Naive thymus-derived CD4-positive, alpha-beta T cell (primary cell): ENCODE data around the gene LSG1. TPM values are rescaled to one million over a fixed set of nuclear protein-coding genes. Genes with fewer than 3 reads are reported as not detected.

Experiments used
- ATAC-seq: fragments of 150-1000 bp; cut with Tn5 transposase; 2 replicates; pipeline ENCODE4 v1.10.0; 2021; ENCODE audit warnings: mild to moderate bottlenecking, moderate library complexity
- CTCF ChIA-PET: fragments of 350-600 bp; sonication (Branson Sonifier 250); formaldehyde crosslinking; loops from one replicate; lab custom pipeline; 2021; ENCODE audit warnings: antibody characterized with exemption; lab: Charles Lee
- POLR2A ChIA-PET: fragments of 350-600 bp; sonication (Branson Sonifier 250); formaldehyde crosslinking; loops from one replicate; lab custom pipeline; 2021; ENCODE audit warnings: antibody characterized with exemption, inconsistent platforms; lab: Charles Lee
- DNase-seq, 9 donors: peaks; one replicate each; pipeline versions ENCODE4 v3.0.0 to v3.0.0-alpha.2; 2020 to 2022; ENCODE audit warnings: mixed read lengths in 1 of 9
- H3K27ac ChIP-seq: one replicate; pipeline ENCODE4 v1.7.0; 2013; ENCODE audit warnings: mild to moderate bottlenecking, low read depth, low read length, moderate library complexity
- H3K27me3 ChIP-seq, 2 donors: one replicate each; pipeline ENCODE4 v1.7.0; 2013; ENCODE audit warnings: low read length in 2 of 2, mild to moderate bottlenecking in 2 of 2, moderate library complexity in 2 of 2; ENCODE audit not compliant: control insufficient read depth in 2 of 2, insufficient read depth in 2 of 2
- H3K36me3 ChIP-seq, 3 experiments: 1 replicate in 2 of 3; 2 replicates in 1 of 3; pipeline ENCODE4 v1.7.0; 2013; ENCODE audit warnings: low read length in 3 of 3, mild to moderate bottlenecking in 3 of 3, moderate library complexity in 1 of 3; ENCODE audit not compliant: insufficient read depth in 3 of 3, control insufficient read depth in 2 of 3
- H3K4me1 ChIP-seq, 2 donors: one replicate each; pipeline ENCODE4 v1.7.0; 2013; ENCODE audit warnings: low read length in 2 of 2, mild to moderate bottlenecking in 2 of 2, moderate library complexity in 1 of 2; ENCODE audit not compliant: control insufficient read depth in 2 of 2, insufficient read depth in 2 of 2
- H3K4me3 ChIP-seq: 2 replicates; pipeline ENCODE4 v1.7.0; 2013; ENCODE audit warnings: mild to moderate bottlenecking, low read length
- H3K9me3 ChIP-seq, 3 experiments: 1 replicate in 2 of 3; 2 replicates in 1 of 3; pipeline ENCODE4 v1.7.0; 2013; ENCODE audit warnings: low read length in 3 of 3; ENCODE audit not compliant: control insufficient read depth in 2 of 3
- H3K27ac Mint-ChIP-seq, 9 donors: one replicate each; pipeline ENCODE4 v1.8.0; 2020 to 2022; ENCODE audit warnings: mixed read lengths in 9 of 9, mild to moderate bottlenecking in 8 of 9, moderate library complexity in 5 of 9, inconsistent platforms in 2 of 9
- H3K27me3 Mint-ChIP-seq, 5 donors: one replicate each; pipeline ENCODE4 v1.8.0; 2021 to 2022; ENCODE audit warnings: mixed read lengths in 5 of 5, mild to moderate bottlenecking in 1 of 5
- H3K36me3 Mint-ChIP-seq, 5 donors: one replicate each; pipeline ENCODE4 v1.8.0; 2020 to 2022; ENCODE audit warnings: mixed read lengths in 5 of 5, mild to moderate bottlenecking in 3 of 5, inconsistent platforms in 1 of 5
- H3K4me1 Mint-ChIP-seq, 7 donors: one replicate each; pipeline ENCODE4 v1.8.0; 2020 to 2022; ENCODE audit warnings: mixed read lengths in 7 of 7, mild to moderate bottlenecking in 3 of 7, inconsistent platforms in 1 of 7
- H3K4me3 Mint-ChIP-seq, 10 donors: one replicate each; pipeline ENCODE4 v1.8.0; 2020 to 2022; ENCODE audit warnings: mild to moderate bottlenecking in 10 of 10, mixed read lengths in 10 of 10, moderate library complexity in 6 of 10, inconsistent platforms in 2 of 10
- H3K9me3 Mint-ChIP-seq, 11 donors: one replicate each; pipeline ENCODE4 v1.8.0; 2020 to 2022; ENCODE audit warnings: mixed read lengths in 11 of 11, mild to moderate bottlenecking in 4 of 11, inconsistent platforms in 1 of 11, moderate library complexity in 1 of 11
- intact Hi-C, 2 donors: fragments of 100-400 bp; cut with micrococcal nuclease; formaldehyde crosslinking; loops; one replicate each; pipeline ENCODE4 v1.15.1; 2023
- polyA plus RNA-seq, 2 donors: library from polyadenylated mRNA; unstranded; fragments of 300-500 nt; fragmentation: Illumina TruSeq; gene quantifications; one replicate each; pipeline ENCODE4 v1.2.3, GENCODE V29; 2021
- total RNA-seq, 6 experiments: library from RNA in 5 of 6; stranded (reverse) in 5 of 6; gene quantifications; 1 replicate in 5 of 6; 2 replicates in 1 of 6; pipeline ENCODE4 v1.2.3 and lab custom pipeline; 2021 to 2026

Gene LSG1
- total and polyA plus RNA-seq, 7 experiments from 2014 or later = 18.4 to 59.2 (median 44.5) TPM

- peaks cover 0 to 9% (median 0%) of the 10 kb centered on the region in 3 experiments for H3K9me3 ChIP-seq
- H3K27me3 ChIP-seq = no peaks in the 10 kb centered on the region
- no peak for ATAC-seq
- no peak overlapping the region for H3K27ac Mint-ChIP-seq
- no peak overlapping the region for H3K4me3 ChIP-seq
- peaks cover 0 to 9% (median 3%) of the 10 kb centered on the region in 5 donors for H3K27me3 Mint-ChIP-seq
- peaks cover 0 to 22% (median 4%) of the 10 kb centered on the region in 11 donors for H3K9me3 Mint-ChIP-seq
- CTCF ChIA-PET = no interaction called here
- intact Hi-C loops = no loop called here
- no peaks in the 10 kb centered on the region for H3K4me1 ChIP-seq
- no peaks in the 10 kb centered on the region for H3K36me3 ChIP-seq
- no peak overlapping the region for H3K4me3 Mint-ChIP-seq
- no peaks in the 10 kb centered on the region for H3K4me1 Mint-ChIP-seq
- H3K36me3 Mint-ChIP-seq = peaks cover 0 to 6% (median 0%) of the 10 kb centered on the region in 5 donors
- DNase-seq = no peak
- POLR2A ChIA-PET = no interaction called here
- H3K27ac ChIP-seq = no peak overlapping the region
Measured at GRCh38 chr3:194702545-194702944, 30.6 kb upstream of the LSG1 start.

DNA sequence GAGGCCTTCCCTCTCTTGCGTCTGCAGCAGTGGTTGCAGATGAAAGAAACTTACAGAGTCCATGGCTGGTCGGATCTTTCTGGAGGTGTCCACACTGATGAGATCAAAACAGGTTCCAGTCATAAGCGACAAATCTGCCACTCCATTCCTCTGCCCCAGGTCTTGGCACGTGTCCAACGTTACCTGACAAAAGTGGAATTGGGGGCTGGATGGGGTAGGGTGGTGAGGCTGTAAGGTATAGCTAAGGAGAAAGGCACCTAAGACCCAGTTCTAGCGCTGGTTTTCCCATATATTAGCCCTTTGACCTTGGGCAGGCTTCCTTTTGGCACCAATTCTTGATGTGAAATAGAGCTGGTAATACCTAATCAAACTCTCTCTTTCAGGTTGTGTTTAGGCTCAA lies 24.7 kb upstream of the LSG1 start:
- H3K4me3 ChIP-seq = no peak overlapping the region
- peaks cover 0 to 6% (median 0%) of the 10 kb centered on the region in 5 donors for H3K36me3 Mint-ChIP-seq
- no peaks in the 10 kb centered on the region for H3K36me3 ChIP-seq
- H3K4me3 Mint-ChIP-seq = no peak overlapping the region
- POLR2A ChIA-PET = no interaction called here
- intact Hi-C loops = no loop called here
- no peak overlapping the region for H3K27ac Mint-ChIP-seq
- CTCF ChIA-PET = interaction anchor here (1.3 kb wide), 1 partner anchor 11 kb away, joined by 3 read pairs; no protein-coding TSS in a partner anchor
- H3K4me1 Mint-ChIP-seq = peaks cover 0 to 2% (median 0%) of the 10 kb centered on the region in 7 donors
- ATAC-seq (no peak), DNase-seq (no peak)
- H3K27ac ChIP-seq = no peak overlapping the region
- H3K27me3 Mint-ChIP-seq = peaks cover 0 to 18% (median 4%) of the 10 kb centered on the region in 5 donors
- H3K4me1 ChIP-seq = no peaks in the 10 kb centered on the region
- peaks cover 0 to 9% (median 0%) of the 10 kb centered on the region in 3 experiments for H3K9me3 ChIP-seq
- H3K9me3 Mint-ChIP-seq = peaks cover 0 to 22% (median 3%) of the 10 kb centered on the region in 11 donors
- H3K27me3 ChIP-seq = no peaks in the 10 kb centered on the region

DNA sequence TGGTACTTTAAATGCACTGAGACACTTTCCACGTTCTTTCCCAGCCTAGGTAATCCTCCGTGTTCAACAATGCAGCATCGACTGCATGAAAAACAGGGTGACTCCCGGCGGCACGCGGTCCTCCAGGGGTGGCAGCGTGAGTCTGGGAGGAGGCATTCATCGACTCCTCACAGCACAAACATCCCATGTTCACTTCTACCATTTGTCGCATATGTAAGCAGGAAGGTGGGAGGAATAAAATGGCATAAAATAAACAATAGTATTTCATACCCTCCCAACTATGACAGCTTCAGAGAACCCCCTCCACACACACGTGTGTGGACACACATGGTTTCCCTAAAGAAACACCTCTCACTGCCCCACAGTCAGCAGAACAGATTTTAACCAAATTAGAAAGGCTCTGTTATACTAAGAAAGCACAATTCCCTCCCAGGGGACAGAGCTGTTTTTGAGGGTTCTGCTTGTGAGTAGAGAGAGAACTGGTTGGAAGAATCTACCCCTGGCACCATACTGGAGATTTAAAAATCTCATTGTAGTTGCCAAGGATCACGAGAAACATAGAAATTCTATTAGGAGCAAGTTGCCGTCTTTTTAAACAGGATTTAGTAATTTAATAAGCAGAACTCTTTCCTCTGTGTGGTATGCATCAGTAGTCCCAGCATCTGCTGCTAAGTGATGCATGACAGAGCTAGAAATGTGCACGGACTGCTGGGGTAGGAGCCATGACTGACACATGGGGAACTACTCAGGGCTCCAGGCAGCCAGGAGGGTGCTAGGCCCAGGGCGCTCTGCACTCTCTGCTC lies 19.7 kb upstream of the LSG1 start:
- ChIA-PET CTCF (interaction anchor here (0.6 to 1.7 kb wide), 4 partner anchors 15 to 828 kb away, joined by 3 to 5 read pairs (median 3); partner anchors contain the start of gene LSG1), POLR2A (no interaction called here)
- Histone ChIP-seq H3K4me1 (peaks cover 8 to 12% of the 10 kb centered on the region in 2 donors), H3K27me3 (no peaks in the 10 kb centered on the region), H3K4me3 (no peak overlapping the region), H3K27ac (no peak overlapping the region), H3K9me3 (no peaks in the 10 kb centered on the region), H3K36me3 (no peaks in the 10 kb centered on the region)
- Mint-ChIP-seq H3K4me1 (peaks cover 15 to 27% (median 19%) of the 10 kb centered on the region in 7 donors), H3K4me3 (no peak overlapping the region), H3K27me3 (peaks cover 4 to 39% (median 4%) of the 10 kb centered on the region in 5 donors), H3K36me3 (no peaks in the 10 kb centered on the region), H3K9me3 (no peaks in the 10 kb centered on the region), H3K27ac (no peak overlapping the region)
- ATAC-seq (no peak), DNase-seq (no peak)
- intact Hi-C loops = no loop called here

DNA sequence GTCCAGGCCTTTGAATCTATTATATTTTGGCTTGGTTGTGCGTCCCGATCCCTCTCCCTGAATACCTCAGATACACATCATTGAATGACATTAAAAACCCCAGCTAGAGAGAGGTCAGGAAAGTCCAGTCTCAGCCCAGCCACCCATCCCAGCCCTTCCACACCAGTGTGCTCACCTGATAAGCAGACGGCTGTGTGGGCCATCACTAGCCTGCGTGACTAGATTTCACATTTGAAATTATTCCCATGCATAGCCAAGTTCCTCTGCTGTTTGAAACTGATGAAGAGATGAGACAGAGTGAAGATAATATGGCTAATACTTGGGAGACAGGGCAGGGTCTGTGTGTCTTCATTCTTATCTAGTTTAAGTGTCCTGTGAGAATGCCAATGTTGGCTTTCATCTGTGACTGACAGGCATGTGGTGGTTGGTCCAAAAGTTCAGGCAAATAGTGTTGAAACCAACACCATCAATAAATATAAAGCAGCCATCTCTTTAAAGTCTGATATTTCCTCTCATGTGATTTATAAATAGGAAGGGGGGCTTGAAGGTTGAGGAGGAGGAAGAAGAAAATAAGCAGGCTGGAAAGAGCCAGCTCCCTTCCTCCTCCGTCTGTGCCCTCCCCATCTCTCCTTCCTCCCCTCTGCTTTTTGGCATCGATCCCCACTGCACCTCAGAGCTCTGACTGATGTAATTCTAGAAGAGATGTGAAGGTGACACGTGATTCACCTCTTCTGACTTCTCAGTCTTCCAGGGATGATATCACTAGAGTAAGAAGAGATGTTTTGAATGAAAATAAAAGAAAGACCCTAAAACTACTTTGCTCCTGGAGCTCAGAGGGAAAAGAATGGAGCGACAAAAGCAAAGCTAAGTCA lies 18.7 kb upstream of the LSG1 start:
- DNase-seq (no peak), ATAC-seq (no peak)
- Mint-ChIP-seq H3K36me3 (no peaks in the 10 kb centered on the region), H3K9me3 (peaks cover 0 to 2% (median 0%) of the 10 kb centered on the region in 11 donors), H3K27me3 (peaks cover 0 to 36% (median 5%) of the 10 kb centered on the region in 5 donors), H3K4me1 (peaks cover 19 to 32% (median 25%) of the 10 kb centered on the region in 7 donors), H3K27ac (no peak overlapping the region), H3K4me3 (no peak overlapping the region)
- Histone ChIP-seq H3K27me3 (no peaks in the 10 kb centered on the region), H3K4me3 (no peak overlapping the region), H3K36me3 (no peaks in the 10 kb centered on the region), H3K27ac (no peak overlapping the region), H3K4me1 (peaks cover 12 to 14% of the 10 kb centered on the region in 2 donors), H3K9me3 (no peaks in the 10 kb centered on the region)
- CTCF ChIA-PET = interaction anchor here (0.6 to 1.7 kb wide), 3 partner anchors 14 to 68 kb away, joined by 3 to 5 read pairs (median 3); partner anchors contain the start of gene LSG1
- POLR2A ChIA-PET = no interaction called here
- intact Hi-C loops = no loop called here

DNA sequence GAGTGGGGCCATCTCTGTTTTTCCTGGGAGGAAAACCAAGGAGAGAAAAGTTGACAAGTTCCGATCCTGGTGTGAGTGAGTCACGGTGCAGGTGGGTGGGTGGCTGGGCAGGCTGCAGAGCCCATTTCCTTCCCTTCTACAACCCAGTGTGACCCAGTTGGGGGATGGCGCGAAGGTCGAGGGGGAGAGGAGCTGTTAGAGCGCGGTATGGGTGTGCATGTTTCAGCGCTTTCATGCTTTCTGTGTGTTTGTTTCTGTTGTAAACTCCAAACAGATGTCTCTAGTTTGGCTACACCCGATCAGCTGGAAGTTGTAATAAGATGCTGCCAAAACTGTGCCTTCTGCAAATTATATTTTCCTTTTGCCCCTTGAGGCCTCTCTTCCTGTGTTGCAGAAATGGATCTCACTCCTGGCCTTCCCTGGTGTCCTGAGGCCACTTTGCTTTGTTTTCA lies 17.5 kb upstream of the LSG1 start:
- no peak overlapping the region for H3K27ac ChIP-seq
- ChIA-PET CTCF (no interaction called here), POLR2A (no interaction called here)
- DNase-seq (no peak), ATAC-seq (no peak)
- peaks cover 19 to 20% of the 10 kb centered on the region in 2 donors for H3K4me1 ChIP-seq
- intact Hi-C loops = loop anchor here (5.0 kb wide), 3 partner anchors 97 to 753 kb away; partner anchors contain the start of genes ACAP2 (in 1 of the 2) and HES1 (in 1 of the 2)
- no peaks in the 10 kb centered on the region for H3K9me3 ChIP-seq
- Mint-ChIP-seq H3K4me3 (peak overlapping the region in 7 of 10 donors; percentile 50 to 93 (median 81)), H3K4me1 (peaks cover 24 to 41% (median 33%) of the 10 kb centered on the region in 7 donors), H3K36me3 (no peaks in the 10 kb centered on the region), H3K9me3 (peaks cover 0 to 2% (median 0%) of the 10 kb centered on the region in 11 donors), H3K27ac (peak overlapping the region in 3 of 9 donors; percentile 27 to 59 (median 32)), H3K27me3 (peaks cover 0 to 45% (median 5%) of the 10 kb centered on the region in 5 donors)
- H3K4me3 ChIP-seq = no peak overlapping the region
- H3K27me3 ChIP-seq = no peaks in the 10 kb centered on the region
- H3K36me3 ChIP-seq = no peaks in the 10 kb centered on the region

GRCh38 chr3:194688946-194689345 lies 17.0 kb upstream of the LSG1 start:
- H3K9me3 ChIP-seq = no peaks in the 10 kb centered on the region
- ATAC-seq (no peak), DNase-seq (no peak)
- ChIA-PET CTCF (interaction anchor here (1.6 kb wide), 1 partner anchor 14 kb away, joined by 6 read pairs; no protein-coding TSS in a partner anchor), POLR2A (interaction anchor here (1.0 to 5.0 kb wide), 3 partner anchors 14 to 581 kb away, joined by 5 to 69 read pairs (median 6); partner anchors contain the start of gene LSG1)
- H3K27ac ChIP-seq = no peak overlapping the region
- no peaks in the 10 kb centered on the region for H3K27me3 ChIP-seq
- Mint-ChIP-seq H3K27me3 (peaks cover 0 to 49% (median 5%) of the 10 kb centered on the region in 5 donors), H3K9me3 (peaks cover 0 to 2% (median 0%) of the 10 kb centered on the region in 11 donors), H3K4me1 (peaks cover 24 to 47% (median 36%) of the 10 kb centered on the region in 7 donors), H3K36me3 (no peaks in the 10 kb centered on the region), H3K27ac (peak overlapping the region in 3 of 9 donors; percentile 27 to 59 (median 32)), H3K4me3 (peak overlapping the region in 9 of 10 donors; percentile 2 to 98 (median 81))
- no peaks in the 10 kb centered on the region for H3K36me3 ChIP-seq
- peaks cover 19 to 20% of the 10 kb centered on the region in 2 donors for H3K4me1 ChIP-seq
- intact Hi-C loops = loop anchor here (5.0 kb wide), 3 partner anchors 97 to 753 kb away; partner anchors contain the start of genes ACAP2 (in 1 of the 2) and HES1 (in 1 of the 2)
- no peak overlapping the region for H3K4me3 ChIP-seq
